ENCODE data around the gene POMGNT2. TPM values are rescaled to one million over a fixed set of nuclear protein-coding genes. Genes with fewer than 3 reads are reported as not detected.
"Not testable (repeated sequence)": the region's sequence is repeated elsewhere in the genome, so short reads cannot be mapped to it uniquely, and the experiment has no call there.

The POMGNT2 gene
- total RNA-seq, 1 experiment from 2014 or later, result 11.2 TPM

GRCh38 chr3:43080726-43081568 is 24.9 kb downstream of the POMGNT2 start:
- DNase-seq (ENCODE audit: low read depth), result no peak
- in situ Hi-C loops (cut with HindIII; ENCODE audit: low pct_unique_long_range_greater_than_20kb, low sequenced_read_pairs), result no loop called here

GRCh38 chr3:43079536-43080332 is 26.1 kb downstream of the POMGNT2 start:
- DNase-seq (ENCODE audit: low read depth), result no peak
- in situ Hi-C loops (cut with HindIII; ENCODE audit: low pct_unique_long_range_greater_than_20kb, low sequenced_read_pairs), result no loop called here

- in situ Hi-C loops (cut with HindIII; ENCODE audit: low pct_unique_long_range_greater_than_20kb, low sequenced_read_pairs), result no loop called here
- no peak for DNase-seq (ENCODE audit: low read depth)
Observed at GRCh38 chr3:43077707-43078106, 28.2 kb downstream of the POMGNT2 start.

- DNase-seq (ENCODE audit: low read depth), result no peak
- in situ Hi-C loops (cut with HindIII; ENCODE audit: low pct_unique_long_range_greater_than_20kb, low sequenced_read_pairs), result no loop called here
Observed at GRCh38 chr3:43077261-43077660, 28.6 kb downstream of the POMGNT2 start.

GRCh38 chr3:43076857-43077256 is 29.0 kb downstream of the POMGNT2 start:
- in situ Hi-C loops (cut with HindIII; ENCODE audit: low pct_unique_long_range_greater_than_20kb, low sequenced_read_pairs), result no loop called here
- no peak for DNase-seq (ENCODE audit: low read depth)

GRCh38 chr3:43075904-43076661 is 29.8 kb downstream of the POMGNT2 start:
- in situ Hi-C loops (cut with HindIII; ENCODE audit: low pct_unique_long_range_greater_than_20kb, low sequenced_read_pairs), result no loop called here
- DNase-seq (ENCODE audit: low read depth), result no peak

- in situ Hi-C loops (cut with HindIII; ENCODE audit: low pct_unique_long_range_greater_than_20kb, low sequenced_read_pairs), result no loop called here
- DNase-seq (ENCODE audit: low read depth), result no peak
Observed at GRCh38 chr3:43074901-43075689, 30.8 kb downstream of the POMGNT2 start.

- DNase-seq (ENCODE audit: low read depth), result no peak
- in situ Hi-C loops (cut with HindIII; ENCODE audit: low pct_unique_long_range_greater_than_20kb, low sequenced_read_pairs), result no loop called here
Observed at GRCh38 chr3:43074482-43074881, 31.4 kb downstream of the POMGNT2 start.

- in situ Hi-C loops (cut with HindIII; ENCODE audit: low pct_unique_long_range_greater_than_20kb, low sequenced_read_pairs), result no loop called here
- no peak for DNase-seq (ENCODE audit: low read depth)
Observed at GRCh38 chr3:43073836-43074220, 32.1 kb downstream of the POMGNT2 start.

- no peak for DNase-seq (ENCODE audit: low read depth)
- in situ Hi-C loops (cut with HindIII; ENCODE audit: low pct_unique_long_range_greater_than_20kb, low sequenced_read_pairs), result no loop called here
Observed at GRCh38 chr3:43073116-43073835, 32.6 kb downstream of the POMGNT2 start.

- in situ Hi-C loops (cut with HindIII; ENCODE audit: low pct_unique_long_range_greater_than_20kb, low sequenced_read_pairs), result no loop called here
- DNase-seq (ENCODE audit: low read depth), result no peak
Observed at GRCh38 chr3:43072361-43072760, 33.5 kb downstream of the POMGNT2 start.

GRCh38 chr3:43071313-43071893 is 34.5 kb downstream of the POMGNT2 start:
- in situ Hi-C loops (cut with HindIII; ENCODE audit: low pct_unique_long_range_greater_than_20kb, low sequenced_read_pairs), result no loop called here
- no peak for DNase-seq (ENCODE audit: low read depth)

- DNase-seq (ENCODE audit: low read depth); in situ Hi-C loops (cut with HindIII; ENCODE audit: low pct_unique_long_range_greater_than_20kb, low sequenced_read_pairs): not testable (repeated sequence)
Observed at GRCh38 chr3:43070670-43071069, 35.2 kb downstream of the POMGNT2 start.

- no peak for DNase-seq (ENCODE audit: low read depth)
- in situ Hi-C loops (cut with HindIII; ENCODE audit: low pct_unique_long_range_greater_than_20kb, low sequenced_read_pairs), result no loop called here
Observed at GRCh38 chr3:43063114-43063513, 42.8 kb downstream of the POMGNT2 start.

GRCh38 chr3:43062564-43063040 is 43.3 kb downstream of the POMGNT2 start:
- DNase-seq (ENCODE audit: low read depth), result no peak
- in situ Hi-C loops (cut with HindIII; ENCODE audit: low pct_unique_long_range_greater_than_20kb, low sequenced_read_pairs), result no loop called here

- in situ Hi-C loops (cut with HindIII; ENCODE audit: low pct_unique_long_range_greater_than_20kb, low sequenced_read_pairs), result no loop called here
- no peak for DNase-seq (ENCODE audit: low read depth)
Observed at GRCh38 chr3:43062040-43062563, 43.8 kb downstream of the POMGNT2 start.

All from Caki2 (cell line).